ENCODE results near the gene MGP. TPM values are rescaled to one million over a fixed set of nuclear protein-coding genes. Genes with fewer than 3 reads are reported as not detected.

The MGP gene
- polyA plus RNA-seq, 1 of the 3 experiments (the other 2 are of a cell fraction), result 76.2 TPM

- 78% methylated on average over 1 of the region's 1 CpG for WGBS (ENCODE audit: low lambda C conversion rate)
- no peak for DNase-seq
- Histone ChIP-seq H3K4me1 (ENCODE audit: control insufficient read depth in 1 of 2, insufficient read depth in 2 of 2, low read depth in 1 of 2, low read length in 1 of 2) (no peaks in the 10 kb centered on the region), H4K20me1 (ENCODE audit: insufficient read depth) (no peaks in the 10 kb centered on the region), H3K9me3 (no peaks in the 10 kb centered on the region), H3K36me3 (replicated peaks in 1 of 2; ENCODE audit: control insufficient read depth in 1 of 2, insufficient read depth in 2 of 2, low read length in 1 of 2) (no peaks in the 10 kb centered on the region), H3K4me3 (ENCODE audit: low read depth in 2 of 2, low read length in 1 of 2) (no peak overlapping the region), H3K27ac (ENCODE audit: low read depth in 2 of 2, low read length in 1 of 2) (no peak overlapping the region), H3K79me2 (ENCODE audit: insufficient read depth) (no peaks in the 10 kb centered on the region), H3K9me2 (no peaks in the 10 kb centered on the region), H2AFZ (ENCODE audit: low read depth) (no peak overlapping the region), H3F3A (replicated peaks; ENCODE audit: insufficient read depth) (no peaks in the 10 kb centered on the region), H3K9ac (no peak overlapping the region), H3K4me2 (no peak overlapping the region), H3K27me3 (ENCODE audit: insufficient read depth) (no peaks in the 10 kb centered on the region)
- ChIA-PET CTCF (no interaction called here), POLR2A (no interaction called here)
- TF ChIP-seq ELF1 (IDR thresholded peaks at IDR 0.05) (no peak), TAF1 (IDR thresholded peaks at IDR 0.05; ENCODE audit: borderline replicate concordance, low read depth, low read length) (no peak), USF2 (IDR thresholded peaks at IDR 0.05; ENCODE audit: borderline replicate concordance, low read depth, low read length) (no peak), GABPA (IDR thresholded peaks at IDR 0.05; ENCODE audit: low read depth) (no peak), YY1 (IDR thresholded peaks at IDR 0.05; ENCODE audit: low read depth) (no peak), FOXM1 (IDR thresholded peaks at IDR 0.05; ENCODE audit: low read depth) (no peak), MAX (IDR thresholded peaks at IDR 0.05; ENCODE audit: low read depth) (no peak), FOXJ3 (CRISPR knock-in tag; IDR thresholded peaks at IDR 0.05) (no peak), FOSL2 (IDR thresholded peaks at IDR 0.05; ENCODE audit: borderline replicate concordance, low read depth) (no peak), JUND (IDR thresholded peaks at IDR 0.05) (no peak), REST (IDR thresholded peaks at IDR 0.05; ENCODE audit: low read depth, low read length) (no peak), EP300 (IDR thresholded peaks at IDR 0.05; ENCODE audit: borderline replicate concordance in 1 of 2, low read depth in 1 of 2, low read length in 1 of 2) (no peak), SIN3A (IDR thresholded peaks at IDR 0.05; ENCODE audit: borderline replicate concordance, low read depth, low read length) (no peak), EZH2phosphoT487 (IDR thresholded peaks at IDR 0.05; ENCODE audit: borderline replicate concordance, low read depth) (no peak), MEF2A (IDR thresholded peaks at IDR 0.05; ENCODE audit: borderline replicate concordance, low read depth) (no peak), NRF1 (IDR thresholded peaks at IDR 0.05; ENCODE audit: low read depth, low read length) (no peak), ZBTB33 (IDR thresholded peaks at IDR 0.05; ENCODE audit: borderline replicate concordance, low read depth) (no peak), TEAD4 (IDR thresholded peaks at IDR 0.05; ENCODE audit: borderline replicate concordance, insufficient read depth) (no peak), RXRA (IDR thresholded peaks at IDR 0.05; ENCODE audit: borderline replicate concordance, low read depth) (no peak), GATA2 (CRISPR knock-in tag; IDR thresholded peaks at IDR 0.05) (no peak)
These were observed 22.3 kb upstream of the MGP start for GRCh38 chr12:14907953-14908352.

Measured in SK-N-SH (cell line).